Measurements from ENCODE around the gene SLC28A2.
"Not testable (repeated sequence)": the region's sequence is repeated elsewhere in the genome, so short reads cannot be mapped to it uniquely, and the experiment has no call there.

The SLC28A2 gene

GRCh38 chr15:45279024-45279698 lies 27.1 kb downstream of the SLC28A2 start:
- H3K9me3 ChIP-seq = no peaks in the 10 kb centered on the region
- H3K36me3 ChIP-seq (replicated peaks) = no peaks in the 10 kb centered on the region
- DNase-seq (ENCODE audit: low spot score in 2 of 2) = peak; percentile 94 to 96
- peak overlapping the region; percentile 40 for H3K4me3 ChIP-seq
- no peaks in the 10 kb centered on the region; the same call in 1 of the 2 replicates for H3K27me3 ChIP-seq (ENCODE audit: low read depth)
- in situ Hi-C loops (cut with MboI; ENCODE audit: low sequenced_read_pairs) = no loop called here
- peaks cover 4% of the 10 kb centered on the region for H3K4me1 ChIP-seq

- in situ Hi-C loops (cut with MboI; ENCODE audit: low sequenced_read_pairs) = no loop called here
- DNase-seq (ENCODE audit: low spot score in 2 of 2) = no peak
- Histone ChIP-seq H3K36me3 (replicated peaks) (no peaks in the 10 kb centered on the region), H3K27me3 (ENCODE audit: low read depth) (peaks cover 4% of the 10 kb centered on the region; the same call in 1 of the 2 replicates), H3K9me3 (no peaks in the 10 kb centered on the region), H3K4me1 (no peaks in the 10 kb centered on the region), H3K4me3 (no peak overlapping the region)
These were observed 33.4 kb downstream of the SLC28A2 start for GRCh38 chr15:45285413-45285812.

- in situ Hi-C loops (cut with MboI; ENCODE audit: low sequenced_read_pairs) = no loop called here
- Histone ChIP-seq H3K36me3 (replicated peaks) (no peaks in the 10 kb centered on the region), H3K9me3 (no peaks in the 10 kb centered on the region), H3K4me3 (no peak overlapping the region), H3K4me1 (no peaks in the 10 kb centered on the region), H3K27me3 (ENCODE audit: low read depth) (peaks cover 4% of the 10 kb centered on the region; the same call in 1 of the 2 replicates)
- no peak for DNase-seq (ENCODE audit: low spot score in 2 of 2)
These were observed 35.4 kb downstream of the SLC28A2 start for GRCh38 chr15:45287390-45287956.

- in situ Hi-C loops (cut with MboI; ENCODE audit: low sequenced_read_pairs) = no loop called here
- DNase-seq (ENCODE audit: low spot score in 2 of 2) = no peak
- no peaks in the 10 kb centered on the region for H3K4me1 ChIP-seq
- no peak overlapping the region for H3K4me3 ChIP-seq
- H3K36me3 ChIP-seq (replicated peaks) = no peaks in the 10 kb centered on the region
- H3K27me3 ChIP-seq (ENCODE audit: low read depth) = peaks cover 4% of the 10 kb centered on the region; the same call in 1 of the 2 replicates
- no peaks in the 10 kb centered on the region for H3K9me3 ChIP-seq
These were observed 36.9 kb downstream of the SLC28A2 start for GRCh38 chr15:45288947-45289346.

GRCh38 chr15:45291822-45292582 lies 40.0 kb downstream of the SLC28A2 start:
- H3K27me3 ChIP-seq (ENCODE audit: low read depth) = no peaks in the 10 kb centered on the region
- H3K9me3 ChIP-seq = no peaks in the 10 kb centered on the region
- in situ Hi-C loops (cut with MboI; ENCODE audit: low sequenced_read_pairs) = no loop called here
- H3K4me3 ChIP-seq = no peak overlapping the region
- DNase-seq (ENCODE audit: low spot score in 2 of 2) = no peak
- no peaks in the 10 kb centered on the region for H3K36me3 ChIP-seq (replicated peaks)
- H3K4me1 ChIP-seq = no peaks in the 10 kb centered on the region

- in situ Hi-C loops (cut with MboI; ENCODE audit: low sequenced_read_pairs); H3K36me3 ChIP-seq (replicated peaks); H3K4me3 ChIP-seq; H3K4me1 ChIP-seq; H3K27me3 ChIP-seq (ENCODE audit: low read depth); H3K9me3 ChIP-seq; DNase-seq (ENCODE audit: low spot score in 2 of 2): not testable (repeated sequence)
These were observed 41.3 kb downstream of the SLC28A2 start for GRCh38 chr15:45293326-45293725.

GRCh38 chr15:45298964-45299378 lies 46.9 kb downstream of the SLC28A2 start:
- H3K4me1 ChIP-seq; H3K9me3 ChIP-seq; in situ Hi-C loops (cut with MboI; ENCODE audit: low sequenced_read_pairs); H3K4me3 ChIP-seq; H3K36me3 ChIP-seq (replicated peaks); DNase-seq (ENCODE audit: low spot score in 2 of 2); H3K27me3 ChIP-seq (ENCODE audit: low read depth): not testable (repeated sequence)

GRCh38 chr15:45304711-45305110 lies 52.7 kb downstream of the SLC28A2 start:
- Histone ChIP-seq H3K36me3 (replicated peaks) (no peaks in the 10 kb centered on the region), H3K4me3 (no peak overlapping the region), H3K4me1 (peaks cover 17% of the 10 kb centered on the region), H3K27me3 (ENCODE audit: low read depth) (no peaks in the 10 kb centered on the region), H3K9me3 (no peaks in the 10 kb centered on the region)
- in situ Hi-C loops (cut with MboI; ENCODE audit: low sequenced_read_pairs) = no loop called here
- no peak for DNase-seq (ENCODE audit: low spot score in 2 of 2)

GRCh38 chr15:45306105-45306504 lies 54.1 kb downstream of the SLC28A2 start:
- DNase-seq (ENCODE audit: low spot score in 2 of 2) = no peak
- Histone ChIP-seq H3K9me3 (no peaks in the 10 kb centered on the region), H3K4me3 (no peak overlapping the region), H3K36me3 (replicated peaks) (no peaks in the 10 kb centered on the region), H3K27me3 (ENCODE audit: low read depth) (no peaks in the 10 kb centered on the region), H3K4me1 (peaks cover 17% of the 10 kb centered on the region)
- in situ Hi-C loops (cut with MboI; ENCODE audit: low sequenced_read_pairs) = no loop called here

- peak; percentile 27 to 76 for DNase-seq (ENCODE audit: low spot score in 2 of 2)
- no peak overlapping the region for H3K4me3 ChIP-seq
- in situ Hi-C loops (cut with MboI; ENCODE audit: low sequenced_read_pairs) = no loop called here
- no peaks in the 10 kb centered on the region for H3K27me3 ChIP-seq (ENCODE audit: low read depth)
- H3K36me3 ChIP-seq (replicated peaks) = no peaks in the 10 kb centered on the region
- H3K9me3 ChIP-seq = no peaks in the 10 kb centered on the region
- H3K4me1 ChIP-seq = peaks cover 17% of the 10 kb centered on the region
These were observed 55.3 kb downstream of the SLC28A2 start for GRCh38 chr15:45307230-45307924.

GRCh38 chr15:45314117-45314516 lies 62.1 kb downstream of the SLC28A2 start:
- H3K4me3 ChIP-seq; H3K4me1 ChIP-seq; H3K36me3 ChIP-seq (replicated peaks); H3K27me3 ChIP-seq (ENCODE audit: low read depth); DNase-seq (ENCODE audit: low spot score in 2 of 2); in situ Hi-C loops (cut with MboI; ENCODE audit: low sequenced_read_pairs); H3K9me3 ChIP-seq: not testable (repeated sequence)

- H3K4me1 ChIP-seq = no peaks in the 10 kb centered on the region
- H3K9me3 ChIP-seq = no peaks in the 10 kb centered on the region
- H3K4me3 ChIP-seq = no peak overlapping the region
- no peaks in the 10 kb centered on the region for H3K36me3 ChIP-seq (replicated peaks)
- in situ Hi-C loops (cut with MboI; ENCODE audit: low sequenced_read_pairs) = no loop called here
- DNase-seq (ENCODE audit: low spot score in 2 of 2) = peak; percentile 36 to 79
- H3K27me3 ChIP-seq (ENCODE audit: low read depth) = no peaks in the 10 kb centered on the region
These were observed 62.9 kb downstream of the SLC28A2 start for GRCh38 chr15:45314960-45315359.

GRCh38 chr15:45319472-45320214 lies 67.6 kb downstream of the SLC28A2 start:
- in situ Hi-C loops (cut with MboI; ENCODE audit: low sequenced_read_pairs) = no loop called here
- H3K9me3 ChIP-seq = peaks cover 3% of the 10 kb centered on the region; the same call in 1 of the 2 replicates
- H3K4me1 ChIP-seq = no peaks in the 10 kb centered on the region
- no peaks in the 10 kb centered on the region for H3K27me3 ChIP-seq (ENCODE audit: low read depth)
- no peak for DNase-seq (ENCODE audit: low spot score in 2 of 2)
- H3K4me3 ChIP-seq = no peak overlapping the region
- no peaks in the 10 kb centered on the region for H3K36me3 ChIP-seq (replicated peaks)
